Esophagus squamous epithelium (tissue), 4 donors: ENCODE measurements around the gene CAPZB.

ENCODE experiments used
- CTCF ChIP-seq, 6 experiments: fragments of 450-650 bp in 4 of 6; fragments of 200-600 bp in 2 of 6; sonication (generic) in 2 of 6; IDR thresholded peaks; one replicate each; pipeline ENCODE4 v1.5.1; 2016 to 2019; ENCODE audit warnings: antibody characterized with exemption in 6 of 6, mild to moderate bottlenecking in 4 of 6, moderate library complexity in 4 of 6
- POLR2A ChIP-seq, 4 donors: fragments of 450-650 bp; IDR thresholded peaks; one replicate each; pipeline ENCODE4 v1.6.1; 2017; ENCODE audit warnings: antibody characterized with exemption in 4 of 4, mild to moderate bottlenecking in 4 of 4, moderate library complexity in 3 of 4

- TF ChIP-seq POLR2A (IDR thresholded peaks at IDR 0.05) (no peak), CTCF (IDR thresholded peaks at IDR 0.05) (no peak)
These were observed 148.1 kb downstream of the CAPZB start for GRCh38 chr1:19337289-19337688.
